ENCODE data around the gene WDFY4. TPM values are rescaled to one million over a fixed set of nuclear protein-coding genes. Genes with fewer than 3 reads are reported as not detected.

Gene WDFY4
- total and polyA plus RNA-seq, 8 donors, result 2.8 to 23.6 (median 4.8) TPM

GRCh38 chr10:48879451-48879850 is 194.8 kb downstream of the WDFY4 start:
- no peaks in the 10 kb centered on the region for H3K27me3 ChIP-seq
- H3K4me1 ChIP-seq, result no peaks in the 10 kb centered on the region
- H3K36me3 ChIP-seq, result peaks cover 0 to 17% of the 10 kb centered on the region in 2 donors
- intact Hi-C loops (cut with DNase I), result no loop called here
- TF ChIP-seq CTCF (IDR thresholded peaks at IDR 0.05), result no peak
- no peak overlapping the region for H3K4me3 ChIP-seq
- ATAC-seq (no peak), DNase-seq (no peak)
- no peaks in the 10 kb centered on the region for H3K9me3 ChIP-seq
- no peak overlapping the region for H3K27ac ChIP-seq

DNA sequence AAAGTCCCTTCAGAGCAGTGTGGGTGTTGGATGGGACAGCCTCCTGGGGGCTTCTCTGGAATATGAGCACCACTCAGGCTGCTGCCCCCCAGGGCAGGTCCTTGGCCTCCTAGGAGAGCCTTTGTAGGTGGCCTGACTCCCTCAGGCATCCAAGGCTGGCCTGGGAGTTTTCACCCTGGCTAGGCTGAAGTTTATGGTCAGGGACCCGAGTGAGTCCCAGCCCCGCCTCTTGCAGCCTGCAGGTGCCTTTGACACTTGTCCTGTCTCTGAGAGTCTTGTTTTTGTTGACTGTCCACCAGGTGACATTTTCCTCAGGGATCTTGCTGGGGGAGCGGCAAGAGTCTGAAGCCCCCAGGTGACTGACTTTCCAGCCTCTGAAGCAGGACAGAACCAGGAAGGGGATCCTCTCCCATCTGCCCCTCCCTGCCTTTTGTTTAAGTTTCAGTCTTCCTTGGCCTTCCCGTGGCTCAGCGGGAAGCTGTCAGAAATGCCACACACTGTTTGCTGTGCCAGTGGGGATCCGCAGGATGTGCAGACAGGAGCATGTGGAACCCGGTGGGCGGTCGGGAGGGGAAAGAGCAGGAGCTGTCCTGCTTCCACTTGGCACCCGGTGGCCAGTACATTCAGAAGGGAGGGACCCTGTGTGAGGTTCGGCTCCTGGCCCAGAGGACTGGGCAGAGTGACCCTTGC is 195.5 kb downstream of the WDFY4 start:
- ATAC-seq (no peak), DNase-seq (no peak)
- no peaks in the 10 kb centered on the region for H3K4me1 ChIP-seq
- intact Hi-C loops (cut with DNase I), result no loop called here
- H3K27ac ChIP-seq, result no peak overlapping the region
- no peaks in the 10 kb centered on the region for H3K27me3 ChIP-seq
- TF ChIP-seq CTCF (IDR thresholded peaks at IDR 0.05), result no peak
- peaks cover 0 to 17% of the 10 kb centered on the region in 2 donors for H3K36me3 ChIP-seq
- no peaks in the 10 kb centered on the region for H3K9me3 ChIP-seq
- no peak overlapping the region for H3K4me3 ChIP-seq

DNA sequence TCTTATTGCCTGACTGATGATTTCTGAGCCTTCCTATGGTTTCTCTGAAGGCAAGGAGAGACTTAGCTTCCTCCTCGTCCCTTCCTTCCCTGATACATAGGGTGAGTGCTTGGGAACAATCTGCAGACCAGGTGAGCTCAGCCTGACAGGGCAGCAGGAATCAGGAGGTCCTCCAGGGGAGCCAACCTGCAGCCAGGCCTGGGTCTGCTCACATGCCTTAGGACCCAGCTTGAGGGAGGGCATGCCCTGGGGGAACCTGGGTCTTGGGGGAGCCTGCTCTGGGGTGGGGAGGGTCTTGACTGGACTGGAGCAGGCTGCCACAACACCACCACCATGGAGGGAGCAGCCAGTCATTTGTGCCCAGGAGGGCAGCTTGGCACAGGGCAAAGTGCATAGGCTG is 197.3 kb downstream of the WDFY4 start:
- Histone ChIP-seq H3K27me3 (no peaks in the 10 kb centered on the region), H3K9me3 (no peaks in the 10 kb centered on the region), H3K27ac (no peak overlapping the region), H3K4me1 (no peaks in the 10 kb centered on the region), H3K4me3 (no peak overlapping the region), H3K36me3 (peaks cover 0 to 17% of the 10 kb centered on the region in 2 donors)
- intact Hi-C loops (cut with DNase I), result no loop called here
- ATAC-seq (no peak), DNase-seq (no peak)
- TF ChIP-seq CTCF (IDR thresholded peaks at IDR 0.05), result no peak

GRCh38 chr10:48882881-48883280 is 198.2 kb downstream of the WDFY4 start:
- intact Hi-C loops (cut with DNase I), result no loop called here
- H3K4me1 ChIP-seq, result no peaks in the 10 kb centered on the region
- H3K9me3 ChIP-seq, result no peaks in the 10 kb centered on the region
- no peak overlapping the region for H3K4me3 ChIP-seq
- H3K36me3 ChIP-seq, result peaks cover 0 to 14% of the 10 kb centered on the region in 2 donors
- no peak for TF ChIP-seq CTCF (IDR thresholded peaks at IDR 0.05)
- DNase-seq (no peak), ATAC-seq (no peak)
- H3K27ac ChIP-seq, result no peak overlapping the region
- H3K27me3 ChIP-seq, result no peaks in the 10 kb centered on the region

DNA sequence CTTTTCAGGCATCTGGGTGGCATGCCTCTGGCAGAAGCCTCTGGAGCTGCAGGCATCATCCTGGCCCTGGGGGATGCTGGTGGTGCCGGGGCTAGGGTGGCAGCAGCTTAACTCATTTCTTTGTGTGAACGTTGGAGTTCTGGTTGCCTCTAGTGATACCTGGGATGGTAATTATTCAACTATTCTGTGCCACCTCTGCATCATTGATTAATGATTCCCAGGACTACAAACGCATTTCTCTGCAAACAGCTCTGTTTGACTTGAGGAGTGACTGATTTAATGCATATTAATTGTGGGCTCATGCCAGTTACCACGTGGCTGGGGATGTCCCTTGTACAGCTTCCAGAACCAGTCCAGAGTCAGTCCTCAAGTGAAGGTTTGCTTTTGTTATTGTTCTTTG is 199.0 kb downstream of the WDFY4 start:
- Histone ChIP-seq H3K9me3 (no peaks in the 10 kb centered on the region), H3K4me3 (no peak overlapping the region), H3K27me3 (no peaks in the 10 kb centered on the region), H3K27ac (no peak overlapping the region), H3K4me1 (no peaks in the 10 kb centered on the region), H3K36me3 (peaks cover 0 to 6% of the 10 kb centered on the region in 2 donors)
- DNase-seq, result no peak
- intact Hi-C loops (cut with DNase I), result no loop called here
- no peak for TF ChIP-seq CTCF (IDR thresholded peaks at IDR 0.05)
- ATAC-seq, result no peak

Measured in left lung (tissue), 10 donors.